COR-L47 (cell line): ENCODE measurements around the gene CLASP2.

Source experiments
- DNase-seq: peaks from one replicate; lab custom pipeline; 2025; lab: John Stamatoyannopoulos, UW

The CLASP2 gene

DNA sequence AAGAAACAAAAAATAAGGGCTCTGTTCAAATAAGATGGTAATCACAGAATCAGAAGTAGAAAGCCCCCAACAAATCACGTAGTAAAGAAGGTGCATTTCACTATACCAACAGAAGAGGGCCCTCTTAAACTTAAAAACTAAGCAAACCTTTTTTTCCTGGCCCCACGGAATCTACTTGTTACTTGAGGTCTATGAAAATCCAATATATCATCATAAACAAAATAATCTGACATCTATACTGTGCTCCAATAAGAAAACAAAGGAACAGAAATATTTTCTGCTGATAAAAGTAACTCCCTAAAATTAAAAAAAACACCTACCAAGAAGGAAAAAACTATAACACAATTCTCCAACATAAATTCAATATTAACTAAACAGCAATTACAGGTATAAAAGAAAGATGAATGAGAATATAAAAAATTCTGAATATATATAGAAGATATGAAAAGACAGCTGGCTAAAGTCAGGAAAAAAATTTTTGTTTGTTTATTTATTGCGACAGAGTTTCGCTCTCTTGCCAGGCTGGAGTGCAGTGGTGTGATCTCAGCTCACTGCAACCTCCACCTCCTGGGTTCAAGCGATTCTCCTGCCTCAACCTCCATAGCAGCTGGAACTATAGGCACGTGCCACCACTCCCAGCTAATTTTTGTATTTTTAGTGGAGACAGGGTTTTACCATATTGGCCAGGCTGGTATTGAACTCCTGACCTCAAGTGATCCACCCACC is 81.8 kb downstream of the CLASP2 start:
- DNase-seq, result peak; percentile 53

DNA sequence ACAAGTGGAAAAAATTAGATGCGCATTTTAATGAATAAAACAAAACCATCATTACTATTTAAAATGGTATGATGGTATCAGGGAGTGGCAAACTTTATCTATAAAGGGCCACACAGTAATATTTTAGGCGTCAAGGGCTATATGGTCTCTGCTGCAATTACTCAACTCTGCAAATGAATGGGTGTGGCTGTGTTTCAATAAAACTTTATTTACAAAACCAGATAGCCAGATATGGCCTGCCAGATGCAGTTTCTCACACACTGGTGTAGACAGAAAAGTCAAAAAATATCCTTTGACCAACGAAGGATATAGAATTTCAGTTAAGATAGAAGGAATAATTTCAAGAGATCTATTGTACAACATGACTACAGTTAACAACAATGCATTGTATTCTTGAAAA is 83.8 kb downstream of the CLASP2 start:
- DNase-seq, result no peak

DNA sequence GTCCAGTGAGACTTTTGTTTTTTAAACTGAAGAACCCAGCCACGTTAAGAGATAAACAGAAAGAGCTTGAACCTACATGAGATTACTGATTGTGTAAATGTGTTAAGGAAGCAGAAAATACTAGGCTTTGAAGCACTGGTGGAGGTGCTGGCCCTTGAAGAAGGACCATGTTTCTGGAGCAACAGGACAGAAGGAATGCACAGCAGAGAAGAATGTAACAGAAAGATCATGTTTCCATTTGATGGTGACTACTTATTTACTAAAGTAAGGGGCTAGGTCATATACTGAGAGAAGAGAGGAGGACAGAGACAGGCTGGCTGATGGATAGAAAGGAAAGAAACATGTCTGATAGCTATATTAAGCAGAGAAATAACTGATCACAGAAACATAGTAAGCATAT is 88.8 kb downstream of the CLASP2 start:
- DNase-seq, result no peak

DNA sequence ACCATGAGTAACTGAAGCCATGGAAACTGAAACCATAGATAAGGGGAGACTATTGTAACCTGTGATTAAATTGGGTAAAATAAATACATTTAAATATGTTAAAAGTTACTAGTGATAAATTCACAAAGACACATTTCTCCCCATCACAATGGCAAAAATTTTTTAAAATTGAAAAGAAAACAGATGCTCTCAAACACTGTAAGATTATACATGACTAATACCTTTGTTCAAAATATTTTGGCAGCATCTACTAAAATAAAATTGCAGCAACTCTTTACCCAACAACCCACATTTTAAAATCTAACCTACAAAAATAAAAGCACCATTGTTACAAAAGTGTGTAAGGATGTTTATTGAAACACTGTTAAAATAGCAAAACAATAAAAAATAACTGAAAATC is 93.3 kb downstream of the CLASP2 start:
- DNase-seq, result no peak

DNA sequence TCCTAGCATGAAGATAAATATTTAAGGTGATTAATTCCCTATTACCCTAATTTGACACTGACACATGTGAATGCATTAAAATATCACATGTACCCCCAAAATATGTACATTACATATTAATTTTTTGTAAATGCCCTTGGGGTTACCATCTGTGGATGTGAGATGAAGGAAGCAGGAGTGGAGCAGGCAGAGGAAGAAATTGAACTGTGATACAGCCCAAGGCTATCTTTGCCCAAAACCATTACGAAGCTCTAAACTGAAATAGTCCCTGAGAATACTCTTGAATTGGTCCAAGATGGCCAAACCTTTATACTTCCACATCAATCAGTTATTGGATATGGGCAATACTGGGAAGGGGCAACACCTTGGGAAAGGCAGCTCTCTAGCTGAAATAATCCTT is 105.0 kb downstream of the CLASP2 start:
- DNase-seq, result no peak

DNA sequence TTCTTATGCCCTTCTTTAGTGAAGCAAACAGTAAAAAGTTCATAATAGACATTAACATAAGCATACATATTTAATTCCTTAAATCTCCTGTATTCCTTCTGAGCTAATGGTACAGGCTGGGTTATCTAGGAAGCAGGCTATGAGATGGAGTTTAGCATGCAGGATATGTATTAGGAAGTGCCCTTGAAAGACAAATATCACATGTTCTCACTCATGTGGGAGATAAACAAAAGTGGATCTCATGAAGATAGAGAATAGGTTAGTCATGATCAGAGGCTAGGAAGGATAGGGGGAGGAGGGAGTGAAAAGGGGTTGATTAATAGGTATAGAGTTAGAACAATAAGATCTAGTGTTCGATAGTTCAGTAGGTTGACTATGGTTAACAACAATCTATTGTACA is 105.4 kb downstream of the CLASP2 start:
- DNase-seq, result no peak

DNA sequence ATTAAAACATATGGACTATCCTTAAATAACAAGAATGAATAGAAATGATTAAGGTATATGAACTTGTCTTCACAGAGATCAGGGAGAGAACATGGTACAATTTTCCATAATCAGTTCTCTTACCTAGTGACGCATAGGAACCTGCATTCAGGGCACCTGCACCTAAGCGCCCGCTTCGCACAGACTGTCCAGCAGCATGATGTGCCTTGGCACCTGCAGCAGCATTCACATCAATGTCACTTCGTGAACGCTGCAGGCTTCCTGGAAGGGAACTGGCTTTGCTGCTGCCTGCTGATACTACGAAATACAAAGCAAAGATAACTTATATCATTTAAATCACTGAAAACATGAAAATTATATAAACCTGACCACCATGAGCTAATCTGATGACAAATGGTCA is 115.2 kb downstream of the CLASP2 start:
- no peak for DNase-seq

DNA sequence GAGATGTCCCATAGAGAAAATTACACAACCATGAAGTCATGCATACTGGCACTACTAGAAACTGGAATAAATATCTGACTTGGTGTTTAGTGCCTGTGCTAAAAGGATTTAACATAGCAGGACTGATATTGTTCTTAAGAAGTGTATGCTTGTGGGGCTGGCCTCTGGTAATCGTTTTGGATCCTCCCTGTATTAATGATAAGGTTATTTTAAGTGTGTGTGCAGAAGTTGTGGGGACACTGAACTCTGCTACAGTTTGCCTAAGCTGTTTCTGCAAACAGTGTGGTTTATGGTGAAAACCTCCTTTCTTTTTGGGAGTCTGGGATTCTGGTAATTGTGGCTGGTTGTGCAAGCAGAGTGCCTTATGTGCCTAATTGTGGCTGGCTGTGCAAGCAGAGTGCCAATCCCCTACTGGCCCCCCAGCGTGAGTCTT is 120.8 kb downstream of the CLASP2 start:
- no peak for DNase-seq

DNA sequence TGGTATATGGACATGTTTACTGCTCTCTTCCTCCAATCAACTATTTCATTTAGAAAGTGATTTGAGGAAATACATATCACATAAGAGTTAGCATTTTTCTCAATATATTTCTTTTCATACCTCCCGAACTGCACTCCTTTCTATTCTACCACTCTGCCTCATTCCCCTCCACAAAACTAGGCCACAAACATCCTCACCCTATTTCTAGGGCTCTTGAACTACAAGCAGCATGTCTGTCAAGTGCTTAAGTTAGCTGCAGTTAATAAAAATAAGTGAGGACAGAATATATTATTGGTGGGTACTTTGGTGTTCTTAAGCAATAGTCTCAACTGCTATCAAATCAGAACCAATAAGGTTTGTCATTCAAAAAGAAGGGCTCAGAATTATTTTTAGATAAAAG is 125.1 kb downstream of the CLASP2 start:
- no peak for DNase-seq

DNA sequence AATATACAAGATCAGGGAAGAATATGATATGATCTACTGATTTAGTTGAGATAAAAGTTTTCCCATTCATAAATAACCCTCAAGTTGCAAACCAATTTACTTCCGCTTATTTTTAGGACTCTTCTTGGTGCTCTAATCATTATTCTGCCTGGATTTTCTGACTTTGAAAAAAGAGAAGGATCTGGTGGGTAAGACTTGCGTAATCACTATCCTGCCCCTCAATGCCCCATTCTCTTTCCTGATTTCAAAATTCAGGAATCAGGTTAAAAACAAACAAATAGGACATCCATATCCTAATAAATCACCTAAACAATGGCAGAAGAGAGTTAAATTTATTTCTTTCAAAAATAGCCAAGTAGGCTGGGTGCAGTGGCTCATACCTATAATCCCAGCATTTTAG is 127.5 kb downstream of the CLASP2 start:
- DNase-seq, result no peak

DNA sequence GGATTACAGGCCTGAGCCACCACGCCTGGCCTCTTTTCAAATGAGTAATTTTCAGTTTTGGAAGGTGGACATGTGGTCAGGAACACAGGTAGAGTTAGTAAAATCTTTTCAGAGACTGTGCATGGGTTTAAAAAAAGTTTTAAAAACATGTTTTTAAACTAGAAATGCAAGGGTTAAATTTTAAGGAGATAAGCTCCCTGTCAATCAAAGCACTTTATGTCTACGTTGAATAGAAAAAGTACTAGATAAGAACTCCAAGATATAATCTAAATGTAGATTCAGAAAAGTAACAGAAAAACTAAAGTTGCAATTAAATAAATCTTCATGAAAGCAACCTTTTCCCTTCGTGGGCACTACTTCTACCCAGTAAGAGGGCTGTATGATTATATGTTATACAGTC is 131.7 kb downstream of the CLASP2 start:
- no peak for DNase-seq

DNA sequence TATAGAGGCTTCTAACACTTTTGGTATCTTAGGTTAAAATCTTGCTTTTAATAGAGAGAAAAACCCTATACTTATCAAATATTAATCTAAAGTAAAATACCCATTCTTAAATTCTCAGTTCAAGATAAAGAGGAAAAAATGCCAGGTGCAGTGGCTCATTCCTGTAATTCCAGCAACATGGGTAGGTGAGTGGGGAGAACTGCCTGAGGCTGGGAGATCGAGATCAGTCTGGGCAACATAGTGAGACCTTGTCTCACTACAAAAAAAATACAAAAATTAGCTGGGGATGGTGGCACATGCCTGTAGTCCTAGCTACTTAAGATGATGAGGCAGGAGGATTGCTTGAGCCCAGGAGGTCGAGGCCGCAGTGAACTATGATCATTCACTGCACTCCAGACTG is 135.8 kb downstream of the CLASP2 start:
- DNase-seq, result no peak

DNA sequence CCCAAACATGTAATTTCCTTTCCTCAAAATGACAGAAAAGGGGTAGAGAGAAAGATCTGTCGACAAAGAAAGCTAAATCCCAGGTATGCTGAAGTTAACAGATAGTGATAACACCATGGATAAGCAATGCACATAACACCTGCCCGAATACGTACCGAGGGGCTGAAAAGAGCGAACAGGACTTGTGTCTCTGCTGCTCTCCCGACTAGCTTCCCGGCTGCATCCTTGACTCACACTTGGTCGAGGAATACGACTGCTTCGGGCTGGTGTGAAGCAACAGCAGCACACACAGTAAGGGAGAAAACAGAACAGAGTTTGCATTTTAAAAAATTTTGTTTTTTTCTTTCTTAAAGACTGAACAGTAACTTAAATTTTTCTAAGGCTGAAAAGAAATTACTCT is 136.4 kb downstream of the CLASP2 start:
- no peak for DNase-seq

DNA sequence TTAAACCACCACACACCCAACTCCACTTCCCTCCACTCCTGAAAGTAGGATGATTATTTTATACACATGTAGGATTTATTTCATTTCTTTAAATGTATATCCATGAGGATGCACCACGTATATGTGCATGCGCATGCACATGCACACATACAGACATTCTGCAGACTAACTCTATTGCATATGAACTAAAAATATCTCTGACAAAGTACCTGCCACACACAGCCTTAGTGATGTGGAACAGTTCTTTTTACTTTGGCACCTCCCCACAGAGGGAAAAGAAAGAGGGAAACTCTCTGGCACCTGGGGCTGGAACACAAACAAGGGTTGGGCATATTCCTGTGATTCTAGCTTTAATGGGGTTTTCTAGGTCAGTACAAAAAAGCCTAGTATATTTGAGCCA is 138.2 kb downstream of the CLASP2 start:
- no peak for DNase-seq

DNA sequence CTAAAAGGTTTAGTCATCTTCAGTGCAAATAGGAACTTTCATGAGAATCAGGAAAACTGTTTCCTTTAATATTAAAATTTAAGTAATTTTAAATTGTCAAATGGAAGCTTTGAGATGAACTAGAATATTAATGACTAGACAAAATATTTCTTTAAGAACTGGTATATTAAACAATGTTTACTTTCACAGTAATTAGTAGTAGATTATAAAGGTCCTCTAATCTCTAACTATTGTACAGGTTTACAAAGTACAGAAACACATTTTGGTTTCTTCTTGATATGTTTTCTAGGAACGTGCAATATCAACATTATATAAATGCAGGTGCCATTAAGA is 138.9 kb downstream of the CLASP2 start:
- DNase-seq, result no peak

DNA sequence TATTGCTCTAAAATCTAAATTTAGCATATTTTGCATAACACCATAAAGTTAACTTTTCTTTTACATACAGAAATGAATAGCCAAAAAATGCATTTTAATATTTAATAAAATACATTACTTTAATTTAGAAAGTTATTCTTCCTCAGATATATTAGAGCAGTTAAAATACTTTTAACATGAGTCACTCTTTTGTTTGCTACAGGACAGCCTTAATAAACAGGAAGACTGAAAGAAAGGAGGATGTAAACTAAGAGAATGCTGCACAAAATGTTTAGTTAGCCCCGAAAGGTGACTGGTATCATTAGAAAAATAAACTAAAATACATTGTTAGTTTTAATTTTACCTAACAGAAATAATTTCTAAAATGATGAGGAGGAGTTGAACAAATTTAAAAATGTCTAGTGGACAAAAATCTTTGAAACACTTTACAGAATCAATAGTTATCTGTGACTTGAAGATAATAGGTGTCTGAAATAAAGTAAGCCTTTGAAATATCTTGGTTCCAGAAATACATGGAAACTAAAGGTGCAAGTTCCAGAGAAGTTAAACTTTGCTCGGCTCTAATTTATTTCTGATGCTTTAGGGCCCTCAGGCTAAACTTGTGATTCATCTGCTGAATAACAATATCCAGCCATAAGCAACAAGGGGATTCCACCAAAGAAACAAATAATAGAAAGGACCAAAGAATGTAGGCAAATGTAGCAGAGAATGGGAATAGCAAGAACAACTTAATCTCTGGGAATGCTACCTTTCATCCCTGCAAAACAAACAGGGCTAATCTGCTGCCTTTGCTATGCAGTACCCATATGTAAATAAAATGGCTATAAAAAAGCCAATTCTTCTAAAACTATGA is 139.5 kb downstream of the CLASP2 start:
- no peak for DNase-seq

DNA sequence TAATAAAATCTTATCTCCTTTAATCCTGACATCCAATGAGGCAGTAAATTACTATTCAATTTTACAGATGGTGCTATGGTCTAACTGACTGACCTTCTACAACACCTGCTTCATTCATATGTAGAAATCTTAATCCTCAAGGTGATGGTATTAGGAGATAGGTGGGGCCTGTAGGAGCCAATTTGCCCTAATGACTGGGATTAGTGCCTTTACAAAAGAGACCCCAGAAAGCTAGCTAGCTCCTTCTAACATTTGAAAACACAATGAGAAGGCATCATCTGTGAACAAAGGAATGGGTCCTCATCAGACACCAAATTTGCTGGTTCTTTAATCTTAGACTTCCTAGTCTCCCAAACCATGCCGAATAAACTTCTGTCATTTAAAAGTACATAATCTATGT is 140.5 kb downstream of the CLASP2 start:
- DNase-seq, result no peak

DNA sequence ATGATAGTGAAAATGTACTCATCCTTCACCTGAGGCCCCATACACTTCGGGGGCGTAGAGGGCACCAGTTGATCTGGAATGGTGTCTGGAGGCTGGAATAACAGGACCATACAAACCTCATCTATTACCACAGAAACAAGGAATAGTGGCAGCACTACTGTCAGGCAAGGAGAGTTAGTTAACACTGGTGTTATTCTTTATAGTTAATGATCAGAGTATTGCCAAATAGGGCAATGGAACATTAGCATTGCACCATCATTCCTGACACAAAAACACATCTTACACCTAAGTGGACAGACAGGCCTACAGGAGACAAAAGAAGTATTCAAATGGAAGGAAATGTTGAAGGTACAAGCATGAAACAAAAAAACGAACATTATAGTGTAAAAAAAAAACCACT is 140.9 kb downstream of the CLASP2 start:
- DNase-seq, result no peak

DNA sequence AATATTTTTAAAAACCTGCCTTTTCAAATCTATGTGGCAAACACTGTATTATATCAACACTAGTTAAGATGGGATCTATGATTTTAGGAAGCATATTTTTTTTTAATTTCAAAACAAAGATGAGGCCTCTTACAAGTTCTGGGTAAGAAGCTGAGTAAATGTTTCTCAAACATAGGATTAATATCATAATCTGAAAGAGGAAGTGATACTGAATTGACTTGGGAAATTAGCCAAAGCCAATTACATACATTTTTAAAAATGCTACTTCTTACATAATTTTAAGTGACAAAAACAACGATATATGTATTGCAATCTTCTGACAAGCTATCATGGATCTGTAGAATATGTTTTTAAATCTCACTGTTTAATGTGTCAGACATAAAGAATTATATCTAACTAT is 142.7 kb downstream of the CLASP2 start:
- no peak for DNase-seq

DNA sequence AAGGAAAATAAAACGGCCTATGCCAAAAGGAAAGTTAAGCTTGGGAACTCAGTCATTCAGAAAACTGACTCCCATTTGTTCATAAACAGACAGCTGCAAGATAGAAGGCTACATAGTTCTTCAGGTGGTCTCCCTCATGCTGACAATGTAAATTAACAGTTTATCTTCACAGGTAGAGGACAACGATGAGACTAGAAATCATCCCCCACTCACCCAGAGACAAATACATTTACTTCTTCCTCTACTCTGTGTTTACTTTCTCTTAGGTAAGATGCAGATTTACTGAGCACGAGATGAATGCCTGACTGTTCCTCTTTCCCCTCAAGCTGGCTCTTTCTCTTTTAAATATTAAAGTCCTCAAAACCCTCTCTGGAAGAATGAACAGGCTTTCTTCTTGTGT is 160.2 kb downstream of the CLASP2 start:
- no peak for DNase-seq

DNA sequence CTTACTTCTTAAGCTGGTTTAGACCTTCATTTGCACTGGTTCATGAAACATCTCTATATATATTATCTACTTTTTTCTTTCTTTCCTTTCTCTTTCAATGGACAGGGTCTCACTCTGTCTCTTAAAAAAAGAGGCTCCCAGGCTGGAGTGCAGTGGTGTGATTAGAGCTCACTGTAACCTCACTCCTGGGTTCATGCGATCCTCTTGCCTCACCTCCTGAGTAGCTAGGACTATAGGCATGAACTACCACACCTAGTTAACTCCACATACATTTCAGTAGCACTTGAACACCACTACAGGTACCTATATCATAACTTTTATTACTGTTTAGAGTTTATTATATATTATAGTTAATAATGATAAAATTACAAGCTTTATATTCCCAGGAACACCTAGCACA is 160.8 kb downstream of the CLASP2 start:
- DNase-seq, result no peak

DNA sequence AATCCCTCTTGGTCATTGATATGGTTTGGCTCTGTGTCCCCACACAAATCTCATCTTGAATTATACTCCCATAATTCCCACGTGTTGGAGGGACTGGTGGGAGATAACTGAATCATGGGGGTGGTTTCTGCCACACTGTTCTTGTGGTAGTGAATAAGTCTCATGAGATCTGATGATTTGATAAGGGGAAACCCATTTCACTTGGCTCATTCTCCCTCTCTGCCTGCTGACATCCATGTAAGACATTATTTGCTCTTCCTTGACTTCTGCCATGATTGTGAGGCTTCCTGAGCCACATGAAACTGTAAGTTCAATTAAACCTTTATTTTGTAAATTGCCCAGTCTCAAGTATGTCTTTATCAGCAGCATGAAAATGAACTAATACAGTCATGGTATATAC is 171.0 kb downstream of the CLASP2 start:
- DNase-seq, result no peak

DNA sequence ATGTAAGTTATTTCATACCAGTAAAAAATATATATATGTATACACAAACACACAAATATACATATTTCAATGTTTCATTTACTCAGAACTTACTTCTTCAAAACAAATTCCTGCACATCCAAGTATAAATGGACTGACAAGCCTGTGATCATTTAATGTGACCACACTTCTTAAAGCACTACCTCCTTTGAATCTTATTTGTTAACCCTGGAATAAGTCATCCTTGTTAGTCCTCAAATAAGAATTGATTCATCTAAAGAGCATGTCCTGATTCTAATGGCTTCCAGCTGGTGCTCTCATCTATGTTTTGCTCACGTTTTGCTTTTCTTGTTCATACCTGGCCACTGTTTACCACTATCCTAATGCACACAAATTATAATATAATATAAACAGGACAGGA is 173.9 kb downstream of the CLASP2 start:
- no peak for DNase-seq

DNA sequence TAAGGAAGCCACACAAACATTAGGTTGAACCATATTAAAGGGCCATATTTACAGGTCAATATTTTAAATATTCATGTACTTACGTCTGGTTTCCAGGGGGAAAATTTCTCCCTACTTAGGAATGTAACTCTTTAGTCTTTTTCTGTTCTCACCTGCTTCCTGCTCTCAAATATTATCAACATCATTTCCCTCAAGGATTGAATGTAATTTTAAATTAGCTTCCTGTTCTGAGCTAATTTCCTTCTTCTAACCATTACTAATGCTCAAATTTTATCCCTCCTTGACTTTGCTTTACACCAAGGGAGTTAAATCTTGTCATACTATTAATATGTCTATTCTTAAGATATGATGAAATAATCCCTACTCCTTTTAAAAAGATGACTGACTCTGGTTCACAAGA is 174.5 kb downstream of the CLASP2 start:
- DNase-seq, result no peak
